K562 (cell line): ENCODE measurements around the gene TEDC1. TPM values are rescaled to one million over a fixed set of nuclear protein-coding genes. Genes with fewer than 3 reads are reported as not detected.
A peak's percentile ranks its signal among the peaks of the same experiment; 100 is the strongest.

Experiments
- ATAC-seq: fragments of 200-7000 bp; cut with Tn5 transposase; 3 replicates; pipeline ENCODE4 v1.9.1; 2020; ENCODE audit warnings: moderate library complexity
- BruUV-seq: library from RNA; stranded (reverse); fragments of 400-500 nt; replicated peaks from 2 replicates; lab custom pipeline; 2021; lab: Mats Ljungman, UMichigan
- CTCF ChIA-PET: fragments of 300-600 bp; formaldehyde crosslinking; extraction: SDS; loops from one replicate; lab custom pipeline; 2021; ENCODE audit warnings: low intra/inter-chr PET ratio; lab: Yijun Ruan, JAX
- POLR2A ChIA-PET: fragments of 300-600, 350-650 bp; sonication (Branson Sonifier 250); formaldehyde crosslinking; extraction: SDS; loops from one replicate; lab custom pipeline; 2021; ENCODE audit warnings: antibody characterized with exemption, inconsistent platforms; lab: Yijun Ruan, JAX
- DNase-seq, 4 experiments: peaks; one replicate each; pipeline versions ENCODE4 v3.0.0 to v3.0.0-alpha.2; 2011 to 2018; ENCODE audit warnings: low spot score in 3 of 4, mixed read lengths in 3 of 4; ENCODE audit errors: extremely low read depth in 1 of 4
- FAIRE-seq: peaks from 2 replicates; lab custom pipeline; 2011; peaks lifted over from hg19 to GRCh38; lab: Jason Lieb, UNC
- H2AFZ ChIP-seq: 2 replicates; pipeline ENCODE4 v1.6.0; 2011; ENCODE audit warnings: low read depth, low read length, control low read depth, inconsistent platforms
- H3K27ac ChIP-seq: fragments of 200-600 bp; 3 replicates; pipeline ENCODE4 v1.8.0; 2011; ENCODE audit warnings: low read depth, mild to moderate bottlenecking, control low read depth, inconsistent platforms, low read length, moderate library complexity, mixed read lengths; ENCODE audit errors: extremely low read depth
- H3K27me3 ChIP-seq, 2 experiments: fragments of 300-600 bp in 1 of 2; 2 replicates in 1 of 2; 3 replicates in 1 of 2; pipeline versions ENCODE4 v1.6.0 to v1.8.0; 2011; ENCODE audit warnings: inconsistent platforms in 2 of 2, low read length in 2 of 2, mild to moderate bottlenecking in 1 of 2, mixed read lengths in 1 of 2, moderate library complexity in 1 of 2; ENCODE audit not compliant: control insufficient read depth in 2 of 2, insufficient read depth in 2 of 2
- H3K36me3 ChIP-seq: fragments of 300-600 bp; 3 replicates; pipeline ENCODE4 v1.8.0; 2011; ENCODE audit warnings: mild to moderate bottlenecking, low read length, inconsistent platforms; ENCODE audit not compliant: control insufficient read depth, insufficient read depth
- H3K4me1 ChIP-seq, 2 experiments: fragments of 200-600 bp in 1 of 2; replicated peaks in 1 of 2; 2 replicates in 1 of 2; 3 replicates in 1 of 2; pipeline versions ENCODE4 v1.5.1 to v1.8.0; 2011; ENCODE audit warnings: inconsistent platforms in 2 of 2, low read length in 2 of 2, mild to moderate bottlenecking in 1 of 2, mixed read lengths in 1 of 2, moderate library complexity in 1 of 2; ENCODE audit not compliant: control insufficient read depth in 2 of 2, insufficient read depth in 2 of 2
- H3K4me2 ChIP-seq: 2 replicates; pipeline ENCODE4 v1.6.1; 2011; ENCODE audit warnings: low read length, control low read depth, inconsistent platforms, mixed read lengths; ENCODE audit not compliant: insufficient read depth
- H3K4me3 ChIP-seq: fragments of 200-600 bp; sonication (generic), shearing (Covaris generic); 2 replicates; pipeline ENCODE4 v1.5.1; 2016; ENCODE audit warnings: control low read depth, inconsistent platforms
- H3K79me2 ChIP-seq: fragments of 200-600 bp; 3 replicates; pipeline ENCODE4 v1.8.0; 2011; ENCODE audit warnings: low read length, inconsistent platforms; ENCODE audit not compliant: control insufficient read depth, insufficient read depth
- H3K9ac ChIP-seq, 2 experiments: 2 replicates each; pipeline versions ENCODE4 v1.6.0 to v1.6.1; 2011; ENCODE audit warnings: low read depth in 2 of 2, low read length in 2 of 2, control low read depth in 1 of 2, inconsistent platforms in 1 of 2, mild to moderate bottlenecking in 1 of 2, mixed read lengths in 1 of 2; ENCODE audit not compliant: insufficient read depth in 1 of 2
- H3K9me1 ChIP-seq: one replicate; pipeline ENCODE4 v1.6.0; 2011; ENCODE audit warnings: inconsistent platforms, mild to moderate bottlenecking, low read length, moderate library complexity; ENCODE audit not compliant: control insufficient read depth, insufficient read depth
- H3K9me3 ChIP-seq: replicated peaks from 2 replicates; pipeline ENCODE4 v1.5.1; 2011; ENCODE audit warnings: low read depth, low read length, inconsistent platforms; ENCODE audit not compliant: control insufficient read depth, insufficient read depth
- H4K20me1 ChIP-seq: replicated peaks from 2 replicates; pipeline ENCODE4 v1.6.1; 2011; ENCODE audit warnings: low read length, inconsistent platforms, mixed read lengths; ENCODE audit not compliant: control insufficient read depth, insufficient read depth
- CXXC5 ChIP-seq: fragments of 250-450 bp; sonication (Bioruptor Pico); IDR thresholded peaks from 2 replicates; pipeline ENCODE4 v1.8.0; 2022; ENCODE audit warnings: inconsistent platforms, mild to moderate bottlenecking, moderate library complexity
- JUNB ChIP-seq: fragments of 450-650 bp; formaldehyde crosslinking; conservative IDR thresholded peaks from 2 replicates; pipeline ENCODE4 v1.4.0; 2020; ENCODE audit warnings: mild to moderate bottlenecking
- NKRF ChIP-seq: fragments of 450-650 bp; IDR thresholded peaks from 2 replicates; pipeline ENCODE4 v1.6.1; 2016; ENCODE audit warnings: borderline replicate concordance
- PHF8 ChIP-seq: fragments of 200-600 bp; sonication (generic); IDR thresholded peaks from 2 replicates; pipeline ENCODE4 v1.6.1; 2012; ENCODE audit warnings: mixed run types, mild to moderate bottlenecking, inconsistent platforms, low read length, moderate library complexity, borderline replicate concordance
- SRF ChIP-seq, 2 experiments: fragments of 250-450, 450-650 bp in 1 of 2; sonication (Bioruptor Pico) in 1 of 2; sonication (generic) in 1 of 2; formaldehyde crosslinking; IDR thresholded peaks; 2 replicates each; pipeline versions ENCODE4 v1.5.0 to v1.5.1; 2020 to 2022; ENCODE audit warnings: mild to moderate bottlenecking in 1 of 2, missing genetic modification reagents in 1 of 2
- ZNF717 ChIP-seq: fragments of 250-450 bp; sonication (Bioruptor Pico); IDR thresholded peaks from 2 replicates; pipeline ENCODE4 v1.5.0; 2021
- WGBS: fragments of 100-300 bp; shearing (Covaris generic); methylation state at CpG from one replicate; pipeline ENCODE4 v1.1.6; 2016; ENCODE audit warnings: low coverage, mixed read lengths; ENCODE audit not compliant: insufficient coverage; ENCODE audit errors: missing lambda C conversion rate; 5-methylcytosine and 5-hydroxymethylcytosine counted together
- in situ Hi-C: fragments of 300-500 bp; cut with MboI; formaldehyde crosslinking; loops from 4 replicates; pipeline ENCODE4 v1.15.0; 2018; ENCODE audit warnings: inconsistent platforms, mixed read lengths
- intact Hi-C: fragments of 100-400 bp; cut with micrococcal nuclease; formaldehyde crosslinking; loops from 2 replicates; pipeline ENCODE4 v1.14.2; 2022
- polyA plus RNA-seq, 8 experiments: library from polyadenylated mRNA; depleted of rRNA in 4 of 8; stranded (reverse) in 5 of 8; unstranded in 3 of 8; fragments of >200 nt; fragmentation: Nextera tagmentation in 2 of 8; fragmentation: Illumina TruSeq in 1 of 8; extraction: Ambion mirVana in 2 of 8; extraction: Trizol in 1 of 8; gene quantifications; 2 replicates each; pipeline versions ENCODE4 v1.2.1 to v1.2.3, GENCODE V29; 2011 to 2014; ENCODE audit warnings: inconsistent platforms in 1 of 8, missing spikeins in 1 of 8
- total RNA-seq, 7 experiments: library from RNA; depleted of rRNA in 6 of 7; stranded (reverse); fragments of >200 nt in 6 of 7; fragmentation: Illumina TruSeq in 2 of 7; extraction: Trizol in 2 of 7; gene quantifications; 2 replicates each; pipeline versions ENCODE4 v1.2.1 to v1.2.3, GENCODE V29; 2011 to 2021; ENCODE audit warnings: low replicate concordance in 1 of 7
- TF ChIP-seq, protein P1 (sequence below): sonication (generic); formaldehyde crosslinking; IDR thresholded peaks from 2 replicates; pipeline ENCODE4 v1.8.0; 2022; ENCODE audit warnings: missing genetic modification reagents, mild to moderate bottlenecking, borderline replicate concordance
- TF ChIP-seq, protein P2 (sequence below): sonication (generic); formaldehyde crosslinking; IDR thresholded peaks from 2 replicates; pipeline ENCODE4 v1.8.0; 2022; ENCODE audit warnings: mild to moderate bottlenecking, missing genetic modification reagents

Gene TEDC1
- total and polyA plus RNA-seq, 9 of the 15 experiments (the other 6 are each of a cell fraction or from before 2014, with no cell fraction given): 0.21 to 28.3 (median 5.9) TPM

GRCh38 chr14:105480199-105480746 is 10.8 kb upstream of the TEDC1 start (continued):
- TF ChIP-seq, protein P1, sequence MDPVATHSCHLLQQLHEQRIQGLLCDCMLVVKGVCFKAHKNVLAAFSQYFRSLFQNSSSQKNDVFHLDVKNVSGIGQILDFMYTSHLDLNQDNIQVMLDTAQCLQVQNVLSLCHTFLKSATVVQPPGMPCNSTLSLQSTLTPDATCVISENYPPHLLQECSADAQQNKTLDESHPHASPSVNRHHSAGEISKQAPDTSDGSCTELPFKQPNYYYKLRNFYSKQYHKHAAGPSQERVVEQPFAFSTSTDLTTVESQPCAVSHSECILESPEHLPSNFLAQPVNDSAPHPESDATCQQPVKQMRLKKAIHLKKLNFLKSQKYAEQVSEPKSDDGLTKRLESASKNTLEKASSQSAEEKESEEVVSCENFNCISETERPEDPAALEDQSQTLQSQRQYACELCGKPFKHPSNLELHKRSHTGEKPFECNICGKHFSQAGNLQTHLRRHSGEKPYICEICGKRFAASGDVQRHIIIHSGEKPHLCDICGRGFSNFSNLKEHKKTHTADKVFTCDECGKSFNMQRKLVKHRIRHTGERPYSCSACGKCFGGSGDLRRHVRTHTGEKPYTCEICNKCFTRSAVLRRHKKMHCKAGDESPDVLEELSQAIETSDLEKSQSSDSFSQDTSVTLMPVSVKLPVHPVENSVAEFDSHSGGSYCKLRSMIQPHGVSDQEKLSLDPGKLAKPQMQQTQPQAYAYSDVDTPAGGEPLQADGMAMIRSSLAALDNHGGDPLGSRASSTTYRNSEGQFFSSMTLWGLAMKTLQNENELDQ (CRISPR knock-in tag): no peak
- TF ChIP-seq ZNF717 (CRISPR knock-in tag): no peak

DNA sequence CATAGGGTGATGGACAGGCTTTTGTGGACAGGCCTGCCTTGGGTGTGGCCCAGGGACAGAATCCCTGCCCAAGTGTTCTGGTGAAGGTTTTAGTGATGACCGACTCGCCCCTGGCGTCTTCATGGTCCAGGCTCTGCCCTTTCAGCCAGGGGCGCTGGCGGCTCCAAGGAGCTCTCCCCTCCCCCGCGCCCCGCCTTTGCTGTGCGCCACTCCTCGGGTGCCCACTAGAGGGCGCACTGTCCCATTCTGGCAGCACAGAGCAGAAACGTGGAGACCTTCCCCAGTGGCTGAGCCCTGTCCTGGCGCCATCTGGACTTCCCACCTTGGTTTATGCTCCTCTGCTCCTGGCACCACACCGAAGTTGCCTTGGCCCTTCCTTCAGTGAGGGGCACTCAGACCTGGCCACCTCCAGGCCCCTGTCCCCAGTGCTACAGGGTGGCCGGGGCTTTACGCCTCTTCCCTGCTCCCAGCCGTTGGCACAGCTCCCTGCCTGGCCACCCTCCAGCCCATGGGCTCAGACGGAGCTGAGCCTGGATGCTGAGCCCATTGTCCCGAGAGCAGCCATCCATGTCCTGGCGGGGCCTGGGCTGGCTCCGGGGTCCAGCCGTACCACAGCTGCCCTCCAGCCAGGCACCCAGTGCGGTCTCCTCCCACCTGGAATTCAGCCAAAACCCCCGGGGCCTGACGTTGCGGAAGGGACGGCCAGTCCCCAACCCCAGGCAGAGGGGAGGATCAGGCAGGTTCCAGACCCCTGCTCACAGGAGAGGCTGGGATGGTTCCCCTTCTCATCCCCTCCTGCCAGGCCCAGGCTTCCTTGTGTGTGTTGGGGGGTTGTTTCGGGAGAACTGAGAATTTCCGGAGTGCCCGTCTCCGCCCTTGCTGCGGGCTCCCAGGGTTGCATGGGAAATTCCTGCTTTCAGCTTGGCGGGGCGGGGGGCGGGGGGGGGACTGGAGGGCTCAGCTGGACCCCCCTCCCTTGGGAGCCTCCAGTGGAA is 9.9 kb upstream of the TEDC1 start:
- Histone ChIP-seq H3K27ac (peak overlapping the region; percentile 89), H3K9ac (peak overlapping the region; percentile 83 to 91), H3K79me2 (no peaks in the 10 kb centered on the region), H3K27me3 (no peaks in the 10 kb centered on the region; a peak in 1 of 5 replicates), H3K4me1 (peaks cover 12 to 91% of the 10 kb centered on the region in 2 experiments), H3K4me3 (peak overlapping the region; percentile 32), H3K9me3 (no peaks in the 10 kb centered on the region), H3K4me2 (peak overlapping the region; percentile 90), H3K9me1 (no peaks in the 10 kb centered on the region), H3K36me3 (no peaks in the 10 kb centered on the region), H2AFZ (peak overlapping the region; percentile 97), H4K20me1 (no peaks in the 10 kb centered on the region; the same call in 1 of the 2 replicates)
- ChIA-PET POLR2A (interaction anchor here (0.7 to 2.4 kb wide), 4 partner anchors 9 to 180 kb away, joined by 3 to 12 read pairs (median 6); partner anchors contain the start of gene BRF1), CTCF (interaction anchor here (1.1 to 1.5 kb wide), 2 partner anchors 9 to 47 kb away, joined by 3 to 4 read pairs; partner anchors contain the start of gene TEDC1)
- FAIRE-seq: peak; percentile 83
- in situ Hi-C loops (no loop called here), intact Hi-C loops (no loop called here)
- peak; percentile 90 for ATAC-seq
- DNase-seq: peak; percentile 65 to 89 (median 78)
- BruUV-seq: no TSS peak
- 6% methylated on average over 17 of the region's 35 CpGs for WGBS
- peak; percentile 35; the same call in 1 of the 2 replicates for TF ChIP-seq PHF8
- 0 out of 2 replicates have a peak, but pooled peaks have one; percentile 22 for TF ChIP-seq NKRF
- TF ChIP-seq CXXC5 (CRISPR knock-in tag): 0 out of 2 replicates have a peak, but pooled peaks have one; percentile 17
- TF ChIP-seq SRF (CRISPR knock-in tag; IDR thresholded peaks at IDR 0.05): 0 out of 4 replicates have a peak, but pooled peaks of 1 of the 2 experiments have one; percentile 40
- no peak for TF ChIP-seq JUNB (CRISPR knock-in tag)
- TF ChIP-seq, protein P2, sequence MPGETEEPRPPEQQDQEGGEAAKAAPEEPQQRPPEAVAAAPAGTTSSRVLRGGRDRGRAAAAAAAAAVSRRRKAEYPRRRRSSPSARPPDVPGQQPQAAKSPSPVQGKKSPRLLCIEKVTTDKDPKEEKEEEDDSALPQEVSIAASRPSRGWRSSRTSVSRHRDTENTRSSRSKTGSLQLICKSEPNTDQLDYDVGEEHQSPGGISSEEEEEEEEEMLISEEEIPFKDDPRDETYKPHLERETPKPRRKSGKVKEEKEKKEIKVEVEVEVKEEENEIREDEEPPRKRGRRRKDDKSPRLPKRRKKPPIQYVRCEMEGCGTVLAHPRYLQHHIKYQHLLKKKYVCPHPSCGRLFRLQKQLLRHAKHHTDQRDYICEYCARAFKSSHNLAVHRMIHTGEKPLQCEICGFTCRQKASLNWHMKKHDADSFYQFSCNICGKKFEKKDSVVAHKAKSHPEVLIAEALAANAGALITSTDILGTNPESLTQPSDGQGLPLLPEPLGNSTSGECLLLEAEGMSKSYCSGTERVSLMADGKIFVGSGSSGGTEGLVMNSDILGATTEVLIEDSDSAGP (CRISPR knock-in tag): peak; percentile 31; the same call in 1 of the 2 replicates
